OCI-LY3 (cell line): ENCODE results near the gene AMFR.

ENCODE experiments used
- CTCF ChIP-seq: fragments of 200-600, 300-600 bp; sonication (generic); IDR thresholded peaks from 2 replicates; pipeline ENCODE4 v1.5.1; 2014; ENCODE audit warnings: antibody characterized with exemption, low read length, low read depth
- EZH2phosphoT487 ChIP-seq: fragments of 200-600 bp; shearing (Covaris generic); IDR thresholded peaks from 2 replicates; pipeline ENCODE4 v1.6.1; 2018; ENCODE audit warnings: antibody characterized with exemption, mixed run types, low read depth

- no peak for TF ChIP-seq CTCF
- no peak for TF ChIP-seq EZH2phosphoT487
Observed at GRCh38 chr16:56337131-56337857, 88.1 kb downstream of the AMFR start.
